Cardiac fibroblast (primary cell): ENCODE measurements around the gene PREPL.

Experiments
- DNase-seq, 2 donors: peaks; one replicate each; pipeline versions ENCODE4 v3.0.0 to v3.0.0-alpha.2; 2010; ENCODE audit warnings: low read depth in 2 of 2
- H3K4me3 ChIP-seq, 2 donors: replicated peaks in 1 of 2; 1 replicate in 1 of 2; 2 replicates in 1 of 2; pipeline ENCODE4 v1.5.1; 2011; ENCODE audit warnings: low read depth in 2 of 2, low read length in 2 of 2, mild to moderate bottlenecking in 2 of 2, moderate library complexity in 1 of 2
- CTCF ChIP-seq: IDR thresholded peaks from one replicate; pipeline ENCODE4 v1.5.1; 2011; ENCODE audit warnings: low read depth, mild to moderate bottlenecking, low read length, inconsistent platforms

PREPL gene

GRCh38 chr2:44297431-44297830, 63.9 kb downstream of the PREPL start:
- H3K4me3 ChIP-seq: no peak overlapping the region
- DNase-seq: no peak
- TF ChIP-seq CTCF: no peak

- no peak overlapping the region for H3K4me3 ChIP-seq
- DNase-seq: no peak
- TF ChIP-seq CTCF: no peak
Observed at GRCh38 chr2:44296653-44297052, 64.6 kb downstream of the PREPL start.

- DNase-seq: no peak
Observed at GRCh38 chr2:44295633-44296359, 65.5 kb downstream of the PREPL start.

GRCh38 chr2:44295113-44295512, 66.2 kb downstream of the PREPL start:
- no peak overlapping the region for H3K4me3 ChIP-seq
- DNase-seq: no peak
- TF ChIP-seq CTCF: no peak

More at GRCh38 chr2:44295633-44296359, 65.5 kb downstream of the PREPL start:
- peak; percentile 4 for TF ChIP-seq CTCF
- no peak overlapping the region for H3K4me3 ChIP-seq

GRCh38 chr2:44291281-44292248, 69.7 kb downstream of the PREPL start:
- H3K4me3 ChIP-seq: peak overlapping the region in 1 of 2 donors; percentile 0
- peak; percentile 73 to 77 for DNase-seq
- peak; percentile 63 for TF ChIP-seq CTCF

- no peak for TF ChIP-seq CTCF
- H3K4me3 ChIP-seq: no peak overlapping the region
- peak; percentile 54 to 57 for DNase-seq
Observed at GRCh38 chr2:44290261-44290660, 71.0 kb downstream of the PREPL start.
